ENCODE measurements around the gene CACNG7. TPM values are rescaled to one million over a fixed set of nuclear protein-coding genes. Genes with fewer than 3 reads are reported as not detected.
A peak's percentile ranks its signal among the peaks of the same experiment; 100 is the strongest.

The CACNG7 gene
- total and polyA plus RNA-seq, 2 experiments from 2014 or later: 0.11 to 0.60 TPM

DNA sequence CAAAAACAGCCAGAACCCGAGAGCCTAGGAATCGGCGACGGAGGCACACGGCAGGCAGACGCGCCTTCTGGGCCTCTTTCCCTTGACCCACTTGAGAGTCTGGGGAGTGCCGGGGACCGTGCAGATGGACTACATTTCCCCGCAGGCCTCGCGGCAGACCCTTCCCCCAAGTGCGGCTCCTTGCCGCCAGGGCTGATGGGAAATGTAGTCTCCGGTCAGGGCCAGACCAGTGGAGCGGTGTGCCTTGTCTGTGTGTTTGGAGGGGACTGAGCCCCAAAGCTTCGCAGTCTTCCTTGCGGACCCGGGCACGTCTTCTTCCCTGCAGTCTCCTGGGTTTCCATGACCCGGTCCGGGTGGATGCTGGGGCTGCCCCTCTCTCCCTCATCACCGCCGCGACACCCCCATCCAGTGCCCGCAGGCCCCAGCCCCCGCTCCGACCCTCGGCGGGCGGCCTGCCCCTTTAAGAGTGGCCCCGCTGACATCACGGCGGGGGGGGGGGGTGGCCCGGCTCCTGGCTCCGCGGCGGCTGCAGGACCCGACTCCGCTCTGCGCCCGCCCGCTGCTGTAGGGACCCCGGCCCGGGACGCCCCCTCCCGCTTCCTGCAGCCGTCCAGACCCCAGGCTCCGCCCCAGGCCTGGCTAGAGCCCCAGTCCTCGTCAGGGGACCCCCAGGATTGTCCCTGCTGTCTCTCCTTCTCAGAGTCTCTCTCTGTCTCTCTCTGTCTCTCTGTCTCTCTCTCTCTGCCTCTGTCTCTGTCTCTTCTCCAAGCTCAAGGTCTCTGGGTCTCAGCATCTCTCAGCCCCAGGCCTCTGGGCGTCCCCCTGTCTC lies 758 bp upstream of the CACNG7 start:
- no peaks in the 10 kb centered on the region for H3K36me3 ChIP-seq
- no peaks in the 10 kb centered on the region for H3K9me3 ChIP-seq (ENCODE audit: low read depth)
- H3K27me3 ChIP-seq: peaks cover 78% of the 10 kb centered on the region
- H3K4me1 ChIP-seq (ENCODE audit: low read depth): no peaks in the 10 kb centered on the region
- H3K27ac ChIP-seq: no peak overlapping the region
- peak overlapping the region; percentile 13 for H3K4me3 ChIP-seq
- TF ChIP-seq CTCF (IDR thresholded peaks at IDR 0.05; ENCODE audit: low read depth, low read length): no peak
- DNase-seq (ENCODE audit: low read depth in 1 of 2, low spot score in 1 of 2): peak; percentile 71 to 79

GRCh38 chr19:53909471-53910169 lies 542 bp downstream of the CACNG7 start:
- DNase-seq (ENCODE audit: low read depth in 1 of 2, low spot score in 1 of 2): no peak
- H3K27ac ChIP-seq: no peak overlapping the region
- TF ChIP-seq CTCF (IDR thresholded peaks at IDR 0.05; ENCODE audit: low read depth, low read length): no peak
- H3K4me3 ChIP-seq: peak overlapping the region; percentile 27
- H3K36me3 ChIP-seq: no peaks in the 10 kb centered on the region
- peaks cover 72% of the 10 kb centered on the region for H3K27me3 ChIP-seq
- H3K4me1 ChIP-seq (ENCODE audit: low read depth): no peaks in the 10 kb centered on the region
- H3K9me3 ChIP-seq (ENCODE audit: low read depth): no peaks in the 10 kb centered on the region

DNA sequence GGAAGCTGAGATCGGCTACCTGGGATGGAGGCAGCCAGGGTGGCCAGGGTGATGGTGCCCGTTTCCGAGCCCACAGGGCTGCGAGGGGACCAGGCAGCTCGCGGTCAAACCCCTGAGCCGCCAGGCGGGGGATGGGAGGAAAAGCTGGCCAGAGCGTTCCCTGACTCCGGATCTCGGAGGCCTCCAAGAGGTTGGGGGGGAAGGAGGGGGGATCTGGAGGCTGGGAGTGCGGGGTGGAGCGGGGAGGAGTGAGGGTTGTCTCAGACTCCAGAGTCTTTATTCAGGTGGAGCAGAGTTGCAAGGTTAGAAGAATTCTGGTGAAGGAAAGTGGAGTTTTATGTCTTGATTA lies 1.1 kb downstream of the CACNG7 start:
- H3K27ac ChIP-seq: no peak overlapping the region
- no peaks in the 10 kb centered on the region for H3K4me1 ChIP-seq (ENCODE audit: low read depth)
- peak; percentile 12 to 23 for DNase-seq (ENCODE audit: low read depth in 1 of 2, low spot score in 1 of 2)
- H3K9me3 ChIP-seq (ENCODE audit: low read depth): no peaks in the 10 kb centered on the region
- no peak for TF ChIP-seq CTCF (IDR thresholded peaks at IDR 0.05; ENCODE audit: low read depth, low read length)
- peaks cover 67% of the 10 kb centered on the region for H3K27me3 ChIP-seq
- H3K4me3 ChIP-seq: peak overlapping the region; percentile 27
- H3K36me3 ChIP-seq: no peaks in the 10 kb centered on the region

- DNase-seq (ENCODE audit: low read depth in 1 of 2, low spot score in 1 of 2): no peak
- H3K9me3 ChIP-seq (ENCODE audit: low read depth): no peaks in the 10 kb centered on the region
- no peak overlapping the region for H3K4me3 ChIP-seq
- no peak overlapping the region for H3K27ac ChIP-seq
- no peaks in the 10 kb centered on the region for H3K36me3 ChIP-seq
- H3K27me3 ChIP-seq: peaks cover 43% of the 10 kb centered on the region
- peak; percentile 32 for TF ChIP-seq CTCF (IDR thresholded peaks at IDR 0.05; ENCODE audit: low read depth, low read length)
- H3K4me1 ChIP-seq (ENCODE audit: low read depth): no peaks in the 10 kb centered on the region
Observed at GRCh38 chr19:53912653-53913052, 3.6 kb downstream of the CACNG7 start.

DNA sequence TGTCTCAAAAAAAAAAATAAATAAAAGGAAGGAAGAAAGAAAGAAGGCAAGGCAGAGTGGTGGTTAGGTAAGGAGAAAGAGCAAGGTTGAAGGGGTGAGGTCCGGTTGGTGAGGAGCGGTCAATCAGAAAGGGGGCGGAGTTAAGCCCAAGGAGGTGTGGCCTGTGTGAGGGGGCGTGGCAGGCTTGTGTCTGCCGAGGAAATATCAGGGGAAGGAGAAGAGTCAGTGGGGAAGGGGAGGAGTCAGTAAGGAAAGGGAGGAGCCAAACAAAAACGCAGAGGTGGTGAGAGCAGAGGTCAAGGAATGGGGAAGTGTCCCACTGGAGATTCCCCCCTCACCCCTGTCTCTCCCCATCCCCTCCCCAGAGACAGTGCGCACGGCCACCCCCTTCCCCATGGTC lies 5.9 kb downstream of the CACNG7 start:
- Histone ChIP-seq H3K9me3 (ENCODE audit: low read depth) (no peaks in the 10 kb centered on the region), H3K4me1 (ENCODE audit: low read depth) (no peaks in the 10 kb centered on the region), H3K4me3 (no peak overlapping the region), H3K36me3 (no peaks in the 10 kb centered on the region), H3K27me3 (peaks cover 20% of the 10 kb centered on the region), H3K27ac (no peak overlapping the region)
- TF ChIP-seq CTCF (IDR thresholded peaks at IDR 0.05; ENCODE audit: low read depth, low read length): no peak
- DNase-seq (ENCODE audit: low read depth in 1 of 2, low spot score in 1 of 2): no peak
